Inflammatory macrophage treated with lipopolysaccharide for 1 hour (primary cell): ENCODE results near the gene TMEM150B.

Experiments
- DNase-seq, 2 donors: peaks; one replicate each; pipeline ENCODE4 v3.0.0-alpha.2; 2020 to 2022

The TMEM150B gene

GRCh38 chr19:55354698-55355212 is 29.6 kb upstream of the TMEM150B start, which contains the start of gene COX6B2:
Gene COX6B2, minus strand, starts transcription at chr19:55354719. Its CDS starts 198 bp downstream, at chr19:55354521.
- DNase-seq, result no peak

- DNase-seq, result peak; percentile 20 to 81
Measured at GRCh38 chr19:55353803-55354697, 28.9 kb upstream of the TMEM150B start.

- no peak for DNase-seq
Measured at GRCh38 chr19:55353356-55353802, 28.2 kb upstream of the TMEM150B start.

GRCh38 chr19:55352549-55353145 is 27.5 kb upstream of the TMEM150B start:
- DNase-seq, result no peak

GRCh38 chr19:55352040-55352439 is 26.9 kb upstream of the TMEM150B start:
- no peak for DNase-seq

GRCh38 chr19:55350620-55351315 is 25.6 kb upstream of the TMEM150B start:
- no peak for DNase-seq

- DNase-seq, result no peak
Measured at GRCh38 chr19:55348317-55349034, 23.3 kb upstream of the TMEM150B start.

GRCh38 chr19:55347442-55348009 is 22.4 kb upstream of the TMEM150B start:
- no peak for DNase-seq

GRCh38 chr19:55346725-55347441 is 21.7 kb upstream of the TMEM150B start:
- DNase-seq, result no peak

- no peak for DNase-seq
Measured at GRCh38 chr19:55345818-55346724, 20.9 kb upstream of the TMEM150B start.

GRCh38 chr19:55345101-55345817 is 20.1 kb upstream of the TMEM150B start:
- no peak for DNase-seq

- no peak for DNase-seq
Measured at GRCh38 chr19:55344444-55344843, 19.3 kb upstream of the TMEM150B start.

- no peak for DNase-seq
Measured at GRCh38 chr19:55341595-55342531, 16.7 kb upstream of the TMEM150B start.

GRCh38 chr19:55341171-55341588 is 16.0 kb upstream of the TMEM150B start:
- peak; percentile 73 to 76 for DNase-seq

- DNase-seq, result peak in 1 of 2 donors; percentile 5
Measured at GRCh38 chr19:55340784-55341147, 15.6 kb upstream of the TMEM150B start.

GRCh38 chr19:55339889-55340783 is 15.0 kb upstream of the TMEM150B start:
- DNase-seq, result peak in 1 of 2 donors; percentile 58
